Ectodermal cell (in vitro differentiated cells): ENCODE measurements around the gene OSBPL10. TPM values are rescaled to one million over a fixed set of nuclear protein-coding genes. Genes with fewer than 3 reads are reported as not detected.
"Not testable (repeated sequence)": the region's sequence is repeated elsewhere in the genome, so short reads cannot be mapped to it uniquely, and the experiment has no call there.

Experiments
- H3K27ac ChIP-seq: 2 replicates; pipeline ENCODE4 v1.7.0; 2013; ENCODE audit warnings: mild to moderate bottlenecking, low read depth, low read length; ENCODE audit not compliant: insufficient read depth, poor library complexity, severe bottlenecking
- H3K27me3 ChIP-seq: 2 replicates; pipeline ENCODE4 v1.7.0; 2013; ENCODE audit warnings: mild to moderate bottlenecking, low read length; ENCODE audit not compliant: insufficient read depth, control insufficient read depth, poor library complexity, severe bottlenecking
- H3K36me3 ChIP-seq: one replicate; pipeline ENCODE4 v1.7.0; 2013; ENCODE audit warnings: low read length; ENCODE audit not compliant: control insufficient read depth, insufficient read depth
- H3K4me1 ChIP-seq: one replicate; pipeline ENCODE4 v1.7.0; 2013; ENCODE audit warnings: low read length; ENCODE audit not compliant: control insufficient read depth, insufficient read depth
- H3K4me3 ChIP-seq: 2 replicates; pipeline ENCODE4 v1.7.0; 2013; ENCODE audit warnings: low read depth, low read length, control low read depth; ENCODE audit not compliant: insufficient read depth
- H3K9me3 ChIP-seq: 2 replicates; pipeline ENCODE4 v1.7.0; 2013; ENCODE audit warnings: mild to moderate bottlenecking, low read length, moderate library complexity; ENCODE audit not compliant: control insufficient read depth
- WGBS, 2 experiments: methylation state at CpG; one replicate each; pipeline ENCODE4 v1.1.7; 2013; ENCODE audit warnings: missing lambda C conversion rate in 2 of 2; 5-methylcytosine and 5-hydroxymethylcytosine counted together
- polyA plus RNA-seq, 4 experiments: library from polyadenylated mRNA; stranded (reverse); fragments of 50-300 nt; gene quantifications; one replicate each; pipeline ENCODE4 v1.2.3, GENCODE V29; 2013

Gene OSBPL10, protein sequence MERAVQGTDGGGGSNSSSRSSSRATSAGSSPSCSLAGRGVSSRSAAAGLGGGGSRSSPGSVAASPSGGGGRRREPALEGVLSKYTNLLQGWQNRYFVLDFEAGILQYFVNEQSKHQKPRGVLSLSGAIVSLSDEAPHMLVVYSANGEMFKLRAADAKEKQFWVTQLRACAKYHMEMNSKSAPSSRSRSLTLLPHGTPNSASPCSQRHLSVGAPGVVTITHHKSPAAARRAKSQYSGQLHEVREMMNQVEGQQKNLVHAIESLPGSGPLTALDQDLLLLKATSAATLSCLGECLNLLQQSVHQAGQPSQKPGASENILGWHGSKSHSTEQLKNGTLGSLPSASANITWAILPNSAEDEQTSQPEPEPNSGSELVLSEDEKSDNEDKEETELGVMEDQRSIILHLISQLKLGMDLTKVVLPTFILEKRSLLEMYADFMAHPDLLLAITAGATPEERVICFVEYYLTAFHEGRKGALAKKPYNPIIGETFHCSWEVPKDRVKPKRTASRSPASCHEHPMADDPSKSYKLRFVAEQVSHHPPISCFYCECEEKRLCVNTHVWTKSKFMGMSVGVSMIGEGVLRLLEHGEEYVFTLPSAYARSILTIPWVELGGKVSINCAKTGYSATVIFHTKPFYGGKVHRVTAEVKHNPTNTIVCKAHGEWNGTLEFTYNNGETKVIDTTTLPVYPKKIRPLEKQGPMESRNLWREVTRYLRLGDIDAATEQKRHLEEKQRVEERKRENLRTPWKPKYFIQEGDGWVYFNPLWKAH
- 4.7 TPM for polyA plus RNA-seq (2013, experiment 1 of 4)
- polyA plus RNA-seq (2013, experiment 2 of 4): 4.8 TPM
- 3.5 TPM for polyA plus RNA-seq (2013, experiment 3 of 4)
- 4.6 TPM for polyA plus RNA-seq (2013, experiment 4 of 4)

DNA sequence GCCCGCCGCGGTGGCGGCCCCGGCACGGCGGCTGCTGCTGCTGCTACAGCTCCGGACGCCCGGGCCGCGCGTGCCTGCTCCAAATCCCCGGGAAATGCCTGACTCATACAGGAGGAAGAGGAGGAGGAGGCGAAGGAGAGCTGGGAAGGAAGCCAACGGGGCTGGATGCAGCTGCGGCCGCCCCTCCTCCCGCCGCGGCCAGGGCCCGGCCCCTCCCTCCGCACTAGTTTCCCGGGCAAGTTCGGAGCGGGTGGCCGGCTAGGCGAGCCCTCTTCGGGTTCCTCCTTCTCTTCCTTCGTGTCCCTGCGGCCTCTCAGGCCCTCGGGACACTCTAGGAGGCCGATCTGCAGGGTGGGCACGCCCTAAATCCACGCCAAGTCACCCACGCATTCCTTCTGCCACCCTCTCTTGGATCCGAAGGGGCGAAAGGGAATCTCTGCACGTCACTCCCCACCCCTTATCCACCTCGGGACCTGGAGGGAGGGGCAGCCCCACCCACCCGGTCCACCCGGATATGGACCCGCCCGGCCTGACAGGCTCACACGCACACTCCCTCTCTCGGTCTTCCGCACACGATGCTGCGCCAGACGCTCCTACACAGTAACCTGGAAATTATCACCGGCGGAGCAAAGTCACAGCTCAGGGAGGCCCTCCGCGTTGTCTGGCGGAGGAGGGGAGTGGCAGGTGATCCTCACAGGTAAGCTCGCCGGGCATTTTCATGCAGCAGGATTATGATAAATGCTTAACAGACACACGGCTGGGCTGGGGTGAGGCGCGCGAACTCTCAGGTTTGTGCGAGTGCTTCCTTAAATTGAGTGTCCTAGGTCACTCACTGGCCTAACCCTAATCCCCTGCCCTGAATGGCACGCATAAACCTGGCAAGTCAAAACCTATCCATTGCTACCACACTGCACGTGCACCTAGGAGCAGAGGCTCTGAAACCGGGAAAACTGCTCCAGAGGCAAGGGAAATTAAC, at the start of gene OSBPL10, which contains the start of gene ZNF860:
Gene OSBPL10, minus strand, starts transcription at position 57 of the 976 bp plus-strand sequence. CDS start 83 bp downstream, outside the sequence.
Gene ZNF860, plus strand, starts transcription at position 545 of the 976 bp plus-strand sequence. CDS start 7,330 bp downstream, outside the sequence.
- no peak within 1 kb of the TSS for H3K27ac ChIP-seq

DNA sequence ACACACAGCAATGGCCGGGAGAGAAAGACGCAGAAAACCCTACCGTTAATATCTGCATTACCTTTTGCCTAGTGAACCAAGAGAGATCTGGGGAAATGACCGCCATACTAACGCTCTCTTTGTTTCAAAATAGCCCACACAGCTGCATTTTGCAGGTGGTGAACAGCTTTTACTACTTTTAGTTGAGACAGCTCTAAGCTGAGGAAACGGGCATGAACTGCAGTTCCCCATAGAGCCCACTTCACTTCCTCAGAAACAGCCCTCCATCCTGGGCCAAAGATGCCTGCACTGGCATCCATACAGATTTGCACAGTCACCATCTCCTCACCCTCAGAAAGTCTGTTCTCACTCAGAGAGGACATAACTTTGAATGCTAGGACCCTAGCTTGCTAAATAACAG, 45.5 kb upstream of the OSBPL10 start:
- 91 to 94% methylated on average over 6 of the region's 6 CpGs for WGBS, 2 experiments

More for the DNA sequence above, at the start of gene OSBPL10, which contains the start of gene ZNF860:
- 2 to 3% methylated on average over 65 of the region's 65 CpGs for WGBS, 2 experiments
- Histone ChIP-seq H3K36me3 (no peaks in the 10 kb centered on the region), H3K27me3 (peaks cover 49% of the 10 kb centered on the region), H3K4me3 (peak within 1 kb of the TSS; percentile 76), H3K4me1 (no peaks in the 10 kb centered on the region), H3K9me3 (no peaks in the 10 kb centered on the region)

DNA sequence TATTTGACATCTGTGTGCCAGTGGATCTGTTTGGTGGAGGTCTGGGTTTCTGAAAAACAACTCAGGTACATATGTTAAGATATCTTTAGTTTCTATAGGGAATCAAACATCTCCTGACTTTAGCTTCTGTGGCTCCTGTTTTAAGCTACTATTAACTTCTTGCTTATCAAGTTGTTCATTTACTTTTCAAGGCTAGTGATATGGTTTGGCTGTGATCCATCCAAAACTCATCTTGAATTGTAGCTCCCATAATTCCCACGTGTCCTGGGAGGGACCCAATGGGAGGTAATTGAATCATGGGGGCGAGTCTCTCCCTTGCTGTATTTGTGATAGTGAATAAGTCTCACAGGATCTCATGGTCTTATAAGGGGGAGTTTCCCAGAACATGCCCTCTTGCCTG, 41.9 kb upstream of the OSBPL10 start:
- no peak overlapping the region for H3K27ac ChIP-seq
- no peaks in the 10 kb centered on the region for H3K27me3 ChIP-seq
- WGBS, 2 experiments: 79 to 88% methylated on average over 2 of the region's 2 CpGs
- no peaks in the 10 kb centered on the region for H3K4me1 ChIP-seq
- H3K4me3 ChIP-seq: no peak overlapping the region
- no peaks in the 10 kb centered on the region for H3K9me3 ChIP-seq
- H3K36me3 ChIP-seq: no peaks in the 10 kb centered on the region

More for the DNA sequence above, 45.5 kb upstream of the OSBPL10 start:
- Histone ChIP-seq H3K4me1 (no peaks in the 10 kb centered on the region), H3K36me3 (no peaks in the 10 kb centered on the region), H3K27me3 (no peaks in the 10 kb centered on the region), H3K9me3 (no peaks in the 10 kb centered on the region), H3K4me3 (no peak overlapping the region), H3K27ac (no peak overlapping the region)

DNA sequence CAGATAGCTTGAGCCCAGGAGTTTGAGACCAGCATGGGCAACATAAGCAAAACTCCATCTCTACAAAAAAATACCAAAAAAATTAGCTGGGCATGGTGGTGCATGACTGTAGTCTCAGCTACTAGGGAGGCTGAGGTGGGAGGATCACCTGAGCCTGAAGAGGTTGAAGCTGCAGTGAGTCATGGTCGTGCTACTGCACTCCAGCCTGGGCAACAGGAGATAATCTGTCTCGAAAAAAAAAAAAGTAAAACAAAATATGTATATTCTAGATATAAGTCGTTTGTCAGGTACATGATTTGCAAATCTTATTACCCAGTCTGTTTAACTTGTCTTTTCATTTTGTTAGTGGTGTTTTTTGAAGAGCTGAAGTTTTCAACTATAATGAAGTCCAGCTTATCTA, 40.7 kb upstream of the OSBPL10 start:
- H3K36me3 ChIP-seq: no peaks in the 10 kb centered on the region
- H3K27me3 ChIP-seq: no peaks in the 10 kb centered on the region
- H3K4me3 ChIP-seq: no peak overlapping the region
- H3K4me1 ChIP-seq: no peaks in the 10 kb centered on the region
- no peak overlapping the region for H3K27ac ChIP-seq
- H3K9me3 ChIP-seq: no peaks in the 10 kb centered on the region
- 57 to 87% methylated on average over 1 to 3 of the region's 3 CpGs for whole genome bisulfite sequencing, 2 experiments

DNA sequence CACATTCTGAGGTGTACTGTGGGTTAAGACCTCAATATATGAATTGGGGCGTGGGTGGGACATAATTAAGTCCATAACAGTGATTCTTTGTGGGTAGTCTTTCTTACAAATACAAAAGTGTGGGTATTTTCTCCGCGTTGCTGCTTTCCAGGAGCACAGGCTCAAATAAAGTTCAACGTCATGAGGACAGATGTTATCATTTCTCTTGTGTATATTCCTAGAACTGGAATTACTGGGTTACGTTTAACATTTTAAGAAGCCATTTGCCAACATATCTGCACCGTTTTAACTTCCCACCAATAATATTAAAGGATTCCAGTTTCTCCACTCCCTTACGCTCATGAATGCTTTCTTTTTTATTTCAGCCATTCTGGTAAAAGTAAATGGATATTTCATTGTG, 40.1 kb upstream of the OSBPL10 start:
- Histone ChIP-seq H3K27me3 (no peaks in the 10 kb centered on the region), H3K27ac (no peak overlapping the region), H3K4me3 (no peak overlapping the region), H3K4me1 (no peaks in the 10 kb centered on the region), H3K9me3 (no peaks in the 10 kb centered on the region), H3K36me3 (no peaks in the 10 kb centered on the region)
- 90 to 97% methylated on average over 6 to 7 of the region's 7 CpGs for WGBS, 2 experiments

DNA sequence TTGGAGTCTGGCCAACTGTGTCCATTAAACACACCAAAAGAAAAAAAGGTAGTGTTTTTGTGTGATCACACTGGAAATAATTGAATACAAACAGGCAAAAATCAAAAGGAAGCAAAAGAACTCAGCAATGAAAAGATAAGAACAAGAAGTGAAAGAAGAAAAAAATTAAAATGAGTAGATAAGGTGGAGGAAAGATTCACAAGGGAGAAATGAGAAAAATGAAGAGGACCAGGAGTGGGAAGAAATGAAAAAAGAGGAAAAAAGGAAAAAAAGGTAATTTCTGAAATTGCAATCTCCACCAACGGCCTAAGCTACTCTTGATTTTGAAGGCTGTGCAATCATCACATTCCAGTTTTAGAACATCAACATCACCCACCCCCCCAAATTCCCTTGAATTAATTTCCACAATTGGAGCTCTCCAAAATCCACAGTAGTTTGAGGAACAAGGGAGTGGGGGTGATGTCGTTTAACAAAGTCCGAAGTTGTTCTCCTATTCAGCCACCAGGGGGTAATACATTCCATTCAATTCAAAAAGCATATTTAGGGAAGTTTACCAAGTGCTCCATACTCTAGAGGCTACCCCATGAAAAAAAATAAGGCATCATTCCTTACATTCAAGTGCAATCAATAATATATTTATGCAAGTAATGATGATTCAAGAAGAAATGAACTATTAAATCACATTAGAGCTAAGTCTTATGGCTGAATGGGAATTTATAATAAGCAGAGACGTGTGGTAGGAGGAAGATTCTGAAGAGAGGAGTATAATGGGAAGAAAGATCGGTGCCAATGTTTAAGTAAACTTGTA, 37.9 kb upstream of the OSBPL10 start:
- H3K27me3 ChIP-seq: no peaks in the 10 kb centered on the region
- H3K4me1 ChIP-seq: no peaks in the 10 kb centered on the region
- H3K4me3 ChIP-seq: no peak overlapping the region
- 60 to 72% methylated on average over 3 to 5 of the region's 5 CpGs for WGBS, 2 experiments
- H3K36me3 ChIP-seq: no peaks in the 10 kb centered on the region
- H3K27ac ChIP-seq: no peak overlapping the region
- H3K9me3 ChIP-seq: no peaks in the 10 kb centered on the region

DNA sequence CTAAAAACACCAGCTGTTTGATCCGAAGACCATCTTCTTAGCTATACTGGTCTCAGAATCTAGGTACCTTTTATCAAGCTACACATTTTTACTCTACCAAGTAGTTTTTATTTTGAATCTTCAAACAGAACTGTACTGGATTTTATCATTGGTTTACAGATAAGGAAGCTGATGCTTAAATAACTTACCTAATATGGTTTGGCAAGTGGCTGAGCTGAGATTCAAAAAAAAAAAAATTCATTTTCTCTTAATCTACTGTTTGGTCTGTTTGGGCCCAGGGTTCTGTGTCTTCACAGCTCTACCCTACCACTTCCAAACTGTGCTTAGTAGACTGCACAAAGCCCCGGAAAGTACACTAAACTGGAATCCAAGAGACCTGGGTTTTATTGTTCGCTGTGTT, 36.2 kb upstream of the OSBPL10 start:
- WGBS, 2 experiments: 93 to 96% methylated on average over 3 of the region's 3 CpGs
- H3K36me3 ChIP-seq: no peaks in the 10 kb centered on the region
- H3K4me3 ChIP-seq: no peak overlapping the region
- H3K27ac ChIP-seq: no peak overlapping the region
- no peaks in the 10 kb centered on the region for H3K9me3 ChIP-seq
- H3K4me1 ChIP-seq: no peaks in the 10 kb centered on the region
- H3K27me3 ChIP-seq: no peaks in the 10 kb centered on the region

DNA sequence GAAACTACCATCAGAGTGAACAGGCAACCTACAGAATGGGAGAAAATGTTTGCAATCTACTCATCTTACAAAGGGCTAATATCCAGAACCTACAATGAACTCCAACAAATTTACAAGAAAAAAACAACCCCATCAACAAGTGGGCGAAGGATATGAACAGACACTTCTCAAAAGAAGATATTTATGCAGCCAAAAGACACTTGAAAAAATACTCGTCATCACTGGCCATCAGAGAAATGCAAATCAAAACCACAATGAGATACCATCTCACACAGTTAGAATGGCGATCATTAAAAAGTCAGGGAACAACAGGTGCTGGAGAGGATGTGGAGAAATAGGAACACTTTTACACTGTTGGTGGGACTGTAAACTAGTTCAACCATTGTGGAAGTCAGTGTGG, 34.6 kb upstream of the OSBPL10 start:
- H3K27ac ChIP-seq, H3K4me1 ChIP-seq, H3K9me3 ChIP-seq, H3K36me3 ChIP-seq, H3K4me3 ChIP-seq, H3K27me3 ChIP-seq: not testable (repeated sequence)
- 86 to 88% methylated on average over 2 of the region's 3 CpGs for WGBS, 2 experiments

DNA sequence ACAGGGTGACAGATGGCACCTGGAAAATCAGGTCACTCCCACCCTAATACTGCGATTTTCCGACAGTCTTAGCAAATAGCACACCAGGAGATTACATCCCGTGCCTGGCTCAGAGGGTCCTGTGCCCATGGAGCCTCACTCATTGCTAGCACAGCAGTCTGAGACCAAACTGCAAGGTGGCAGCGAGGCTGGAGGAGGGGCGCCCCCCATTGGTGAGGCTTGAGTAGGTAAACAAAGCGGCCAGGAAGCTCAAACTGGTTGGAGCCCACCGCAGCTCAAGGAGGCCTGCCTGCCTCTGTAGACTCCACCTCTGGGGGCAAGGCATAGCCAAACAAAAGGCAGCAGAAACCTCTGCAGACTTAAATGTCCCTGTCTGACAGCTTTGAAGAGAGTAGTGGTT, 29.6 kb upstream of the OSBPL10 start:
- not testable (repeated sequence) for H3K36me3 ChIP-seq, H3K9me3 ChIP-seq, H3K4me3 ChIP-seq, H3K27me3 ChIP-seq, H3K4me1 ChIP-seq, H3K27ac ChIP-seq
- 90 to 92% methylated on average over 7 of the region's 7 CpGs for WGBS, 2 experiments
